Adrenal gland (tissue), 5 donors: Measurements from ENCODE around the gene NNMT.
A peak's percentile ranks its signal among the peaks of the same experiment; 100 is the strongest.

Source experiments
- POLR2A ChIP-seq, 2 donors: fragments of 450-650 bp; IDR thresholded peaks; one replicate each; pipeline ENCODE4 v1.6.1; 2017; ENCODE audit warnings: antibody characterized with exemption in 2 of 2, mild to moderate bottlenecking in 2 of 2, moderate library complexity in 1 of 2
- TF ChIP-seq, protein P1 (sequence below), 6 experiments: fragments of 450-650 bp in 4 of 6; fragments of 200-600 bp in 2 of 6; sonication (generic) in 1 of 6; IDR thresholded peaks; 1 replicate in 5 of 6; 2 replicates in 1 of 6; pipeline versions ENCODE4 v1.5.1 to v1.8.0; 2016 to 2021; ENCODE audit warnings: antibody characterized with exemption in 6 of 6, mild to moderate bottlenecking in 2 of 6, moderate library complexity in 1 of 6
- donor health status: DM: no; HTN: no; CAD: no.

DNA sequence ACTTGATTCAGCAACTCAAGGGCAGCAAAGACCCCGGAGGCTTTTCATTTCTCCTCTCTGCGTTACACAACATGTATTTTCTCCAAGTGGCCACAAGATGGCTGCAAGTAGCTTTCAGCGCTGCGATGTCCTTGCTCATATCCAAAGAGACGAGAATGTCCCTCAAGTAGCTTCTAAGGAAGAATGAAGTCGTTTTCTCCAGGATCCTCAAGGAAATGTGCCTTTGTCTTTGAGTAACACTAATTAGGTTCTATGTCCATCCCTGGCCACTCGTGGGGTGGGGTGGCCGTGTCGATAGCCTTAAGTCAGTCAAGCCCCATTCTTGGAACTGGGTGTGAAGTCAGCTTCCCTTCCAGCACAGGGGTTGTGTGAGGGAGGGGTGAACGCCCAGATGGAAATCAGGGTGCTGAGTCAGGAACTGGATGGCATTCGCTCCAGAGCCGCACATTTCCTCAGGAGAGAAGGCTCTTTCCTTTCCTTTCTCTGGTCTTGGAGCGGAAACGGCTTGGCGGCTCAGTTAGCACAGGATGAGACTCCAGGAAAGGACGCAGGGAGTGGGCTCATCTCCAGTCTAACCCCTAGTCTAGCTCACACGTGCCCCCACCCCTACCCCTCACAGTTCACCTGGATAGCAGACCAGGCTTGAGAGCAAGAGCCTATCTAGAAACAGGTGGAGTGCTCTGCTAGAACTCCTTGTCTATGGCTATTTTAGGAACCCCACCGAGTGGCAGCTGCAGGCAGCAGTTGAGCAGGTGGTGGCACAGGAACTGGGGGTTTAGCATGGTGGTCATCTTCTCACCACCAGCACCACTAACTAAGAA lies 44.3 kb downstream of the NNMT start:
- TF ChIP-seq, protein P1, sequence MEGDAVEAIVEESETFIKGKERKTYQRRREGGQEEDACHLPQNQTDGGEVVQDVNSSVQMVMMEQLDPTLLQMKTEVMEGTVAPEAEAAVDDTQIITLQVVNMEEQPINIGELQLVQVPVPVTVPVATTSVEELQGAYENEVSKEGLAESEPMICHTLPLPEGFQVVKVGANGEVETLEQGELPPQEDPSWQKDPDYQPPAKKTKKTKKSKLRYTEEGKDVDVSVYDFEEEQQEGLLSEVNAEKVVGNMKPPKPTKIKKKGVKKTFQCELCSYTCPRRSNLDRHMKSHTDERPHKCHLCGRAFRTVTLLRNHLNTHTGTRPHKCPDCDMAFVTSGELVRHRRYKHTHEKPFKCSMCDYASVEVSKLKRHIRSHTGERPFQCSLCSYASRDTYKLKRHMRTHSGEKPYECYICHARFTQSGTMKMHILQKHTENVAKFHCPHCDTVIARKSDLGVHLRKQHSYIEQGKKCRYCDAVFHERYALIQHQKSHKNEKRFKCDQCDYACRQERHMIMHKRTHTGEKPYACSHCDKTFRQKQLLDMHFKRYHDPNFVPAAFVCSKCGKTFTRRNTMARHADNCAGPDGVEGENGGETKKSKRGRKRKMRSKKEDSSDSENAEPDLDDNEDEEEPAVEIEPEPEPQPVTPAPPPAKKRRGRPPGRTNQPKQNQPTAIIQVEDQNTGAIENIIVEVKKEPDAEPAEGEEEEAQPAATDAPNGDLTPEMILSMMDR (IDR thresholded peaks at IDR 0.05), result peak; percentile 64 to 81 (median 74)
- TF ChIP-seq POLR2A (IDR thresholded peaks at IDR 0.05), result no peak
